ENCODE data around the gene ALK.

ALK gene

DNA sequence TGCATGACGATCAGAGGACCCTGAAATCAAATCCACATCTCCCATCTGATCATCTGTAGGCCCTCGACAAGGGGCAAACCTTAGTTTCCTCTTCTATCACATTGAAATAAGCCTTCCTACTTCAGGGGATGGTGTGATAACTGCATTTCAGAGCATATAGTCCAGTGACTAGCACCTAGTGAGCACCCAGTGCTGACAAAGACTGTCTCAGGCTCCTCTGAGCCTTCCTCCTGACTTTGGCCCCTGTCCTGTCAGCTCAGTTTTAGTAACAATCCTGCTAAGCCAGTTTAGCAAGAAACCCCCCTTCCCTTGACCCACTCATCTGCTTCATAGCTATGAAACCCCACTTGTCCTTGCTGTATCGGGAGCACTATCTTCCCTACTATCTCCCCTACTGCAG, 304.0 kb downstream of the ALK start:
- Histone ChIP-seq H3K36me3 (ENCODE audit: control insufficient read depth in 1 of 2, insufficient read depth in 2 of 2, low read length in 2 of 2) (no peaks in the 10 kb centered on the region), H3K4me3 (ENCODE audit: low read depth in 1 of 2, low read length in 2 of 2) (no peak overlapping the region), H3K4me1 (ENCODE audit: control insufficient read depth in 1 of 2, insufficient read depth in 2 of 2, low read length in 2 of 2) (no peaks in the 10 kb centered on the region), H3K9me3 (ENCODE audit: control insufficient read depth in 1 of 2, low read length in 2 of 2) (no peaks in the 10 kb centered on the region), H3K27me3 (ENCODE audit: low read depth, low read length) (no peaks in the 10 kb centered on the region), H3K27ac (ENCODE audit: low read length) (no peak overlapping the region)

DNA sequence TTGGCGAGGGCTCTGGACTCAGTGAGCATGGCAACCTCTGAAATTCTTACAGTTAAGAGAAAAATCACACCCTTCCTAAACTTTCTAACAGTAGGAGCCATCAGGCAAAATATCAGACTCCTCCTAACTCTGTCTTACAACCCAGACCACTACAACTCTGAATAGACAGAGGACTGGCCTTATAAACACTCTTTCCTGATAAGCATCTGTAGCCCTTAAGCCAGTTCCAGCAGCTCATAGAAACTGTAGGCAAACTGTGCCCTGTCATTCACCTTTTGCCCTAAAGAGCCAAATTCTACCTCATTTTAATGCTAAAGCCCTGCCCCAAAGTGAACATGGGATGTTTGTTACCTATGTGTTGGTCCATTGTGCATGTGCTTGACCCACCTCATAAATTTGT, 304.8 kb downstream of the ALK start:
- Histone ChIP-seq H3K4me3 (ENCODE audit: low read depth in 1 of 2, low read length in 2 of 2) (no peak overlapping the region), H3K9me3 (ENCODE audit: control insufficient read depth in 1 of 2, low read length in 2 of 2) (no peaks in the 10 kb centered on the region), H3K27ac (ENCODE audit: low read length) (no peak overlapping the region), H3K36me3 (ENCODE audit: control insufficient read depth in 1 of 2, insufficient read depth in 2 of 2, low read length in 2 of 2) (no peaks in the 10 kb centered on the region), H3K27me3 (ENCODE audit: low read depth, low read length) (no peaks in the 10 kb centered on the region), H3K4me1 (ENCODE audit: control insufficient read depth in 1 of 2, insufficient read depth in 2 of 2, low read length in 2 of 2) (no peaks in the 10 kb centered on the region)

DNA sequence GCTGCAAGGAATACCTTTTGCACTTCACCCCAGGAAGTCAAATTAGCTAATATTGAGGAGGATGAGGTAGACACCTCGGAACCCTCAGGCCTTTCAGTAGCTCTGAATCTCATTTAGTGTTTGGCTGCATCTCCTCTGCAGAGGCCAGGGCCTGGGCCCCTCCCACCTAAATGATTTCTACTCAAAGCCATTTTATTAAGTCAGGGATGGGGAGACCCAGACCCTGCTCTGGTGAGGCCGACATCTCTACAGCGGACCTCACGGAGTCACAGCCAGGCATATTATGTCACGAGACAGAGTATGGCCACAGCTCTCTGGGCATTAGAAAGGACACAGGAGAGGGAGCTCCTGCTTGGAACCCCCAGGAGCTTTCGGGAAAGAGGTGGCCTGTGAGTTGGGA, 305.5 kb downstream of the ALK start:
- H3K9me3 ChIP-seq (ENCODE audit: control insufficient read depth in 1 of 2, low read length in 2 of 2), result no peaks in the 10 kb centered on the region
- no peak overlapping the region for H3K4me3 ChIP-seq (ENCODE audit: low read depth in 1 of 2, low read length in 2 of 2)
- no peaks in the 10 kb centered on the region for H3K4me1 ChIP-seq (ENCODE audit: control insufficient read depth in 1 of 2, insufficient read depth in 2 of 2, low read length in 2 of 2)
- no peaks in the 10 kb centered on the region for H3K36me3 ChIP-seq (ENCODE audit: control insufficient read depth in 1 of 2, insufficient read depth in 2 of 2, low read length in 2 of 2)
- H3K27me3 ChIP-seq (ENCODE audit: low read depth, low read length), result no peaks in the 10 kb centered on the region
- no peak overlapping the region for H3K27ac ChIP-seq (ENCODE audit: low read length)

DNA sequence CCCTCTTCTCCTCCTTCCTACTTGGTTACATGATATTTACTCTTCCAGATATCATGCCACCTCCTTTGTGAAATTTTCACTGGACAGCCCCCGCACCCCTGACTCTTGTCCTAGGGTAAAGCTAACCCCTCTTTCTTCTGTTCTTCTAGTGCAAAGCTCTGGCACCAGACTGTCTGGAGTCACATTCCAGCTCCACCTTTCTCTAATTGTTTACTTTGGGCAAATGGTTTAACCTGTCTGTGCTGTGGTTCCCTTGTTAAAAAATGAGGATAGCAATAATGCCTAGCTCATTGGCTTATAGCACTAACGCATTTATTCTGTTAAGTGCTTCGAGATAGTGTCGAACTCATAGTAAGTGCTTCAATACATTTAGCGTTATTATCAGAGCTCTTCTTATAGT, 306.2 kb downstream of the ALK start:
- Histone ChIP-seq H3K9me3 (ENCODE audit: control insufficient read depth in 1 of 2, low read length in 2 of 2) (no peaks in the 10 kb centered on the region), H3K27me3 (ENCODE audit: low read depth, low read length) (no peaks in the 10 kb centered on the region), H3K4me1 (ENCODE audit: control insufficient read depth in 1 of 2, insufficient read depth in 2 of 2, low read length in 2 of 2) (no peaks in the 10 kb centered on the region)

DNA sequence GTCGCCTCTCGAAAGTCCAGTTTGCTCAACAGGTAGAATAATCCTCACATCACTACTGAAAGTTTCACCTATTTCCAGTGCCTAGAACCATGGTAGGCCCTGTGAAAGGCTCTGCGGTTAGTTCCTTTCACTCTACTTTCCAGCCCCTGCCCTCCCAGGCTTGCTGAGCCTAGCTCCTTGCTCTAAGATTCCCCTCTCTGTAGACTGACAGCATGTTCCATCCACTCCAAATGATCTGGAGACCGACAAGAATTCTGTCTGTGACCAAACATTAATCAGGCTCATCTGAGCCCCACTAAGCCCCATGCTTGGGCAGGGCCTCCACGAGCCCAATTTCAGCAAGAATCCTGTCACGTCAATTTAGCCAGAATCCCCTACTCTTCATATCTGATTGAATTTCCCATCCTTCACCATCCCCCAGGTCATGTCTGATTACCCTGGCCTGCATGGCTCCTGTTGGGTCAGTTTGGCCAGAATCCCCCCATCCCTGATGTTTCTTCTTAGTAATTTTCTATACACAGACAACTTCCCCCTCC, 307.0 kb downstream of the ALK start:
- H3K36me3 ChIP-seq (ENCODE audit: control insufficient read depth in 1 of 2, insufficient read depth in 2 of 2, low read length in 2 of 2), result no peaks in the 10 kb centered on the region

More for the DNA sequence above, 306.2 kb downstream of the ALK start:
- Histone ChIP-seq H3K4me3 (ENCODE audit: low read depth in 1 of 2, low read length in 2 of 2) (no peak overlapping the region), H3K36me3 (ENCODE audit: control insufficient read depth in 1 of 2, insufficient read depth in 2 of 2, low read length in 2 of 2) (no peaks in the 10 kb centered on the region), H3K27ac (ENCODE audit: low read length) (no peak overlapping the region)

DNA sequence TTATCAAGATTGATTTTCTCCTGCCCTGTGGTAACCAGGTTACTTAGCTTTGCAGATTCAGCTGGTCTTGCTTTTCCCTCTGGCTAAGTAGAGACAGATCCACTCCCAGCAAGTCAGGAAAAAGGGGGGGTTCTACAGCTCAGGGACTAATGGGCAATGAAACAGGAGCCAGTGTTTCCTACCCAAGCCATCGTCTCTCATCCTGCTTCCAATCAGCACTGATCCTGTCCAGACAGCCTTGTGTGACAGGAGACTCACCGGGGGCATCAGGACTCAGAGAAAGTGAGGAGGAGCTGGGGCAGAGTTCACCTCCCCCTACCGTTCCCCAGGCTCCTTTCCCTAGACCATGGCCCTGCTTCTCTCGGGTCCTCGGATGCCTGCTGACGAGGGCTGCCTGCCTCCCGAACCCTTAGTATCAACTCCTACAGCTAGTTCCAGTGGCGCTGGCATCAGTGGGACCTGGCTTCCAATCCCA, 307.6 kb downstream of the ALK start:
- no peak overlapping the region for H3K4me3 ChIP-seq (ENCODE audit: low read depth in 1 of 2, low read length in 2 of 2)

More for the DNA sequence above, 307.0 kb downstream of the ALK start:
- Histone ChIP-seq H3K4me1 (ENCODE audit: control insufficient read depth in 1 of 2, insufficient read depth in 2 of 2, low read length in 2 of 2) (no peaks in the 10 kb centered on the region), H3K27me3 (ENCODE audit: low read depth, low read length) (no peaks in the 10 kb centered on the region), H3K9me3 (ENCODE audit: control insufficient read depth in 1 of 2, low read length in 2 of 2) (no peaks in the 10 kb centered on the region), H3K4me3 (ENCODE audit: low read depth in 1 of 2, low read length in 2 of 2) (no peak overlapping the region), H3K27ac (ENCODE audit: low read length) (no peak overlapping the region)

DNA sequence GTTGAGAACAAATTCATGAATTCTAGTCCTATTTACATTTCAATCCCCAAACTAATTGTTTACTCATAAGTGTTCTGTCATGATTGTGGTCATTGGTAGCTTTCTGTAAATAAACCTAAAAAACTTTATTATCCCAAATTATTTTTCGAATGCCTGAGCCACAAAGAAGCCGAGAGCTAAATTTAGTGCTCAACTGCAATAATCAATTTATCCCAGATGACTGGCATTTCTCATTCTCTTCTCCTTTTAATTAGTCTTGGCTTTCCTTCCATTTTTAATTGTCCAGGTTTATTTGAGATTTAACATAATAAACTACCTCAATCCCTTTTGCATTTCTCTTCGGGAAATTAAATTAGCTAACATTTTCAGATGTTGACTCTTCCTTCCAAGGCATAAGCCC, 308.3 kb downstream of the ALK start:
- no peak overlapping the region for H3K4me3 ChIP-seq (ENCODE audit: low read depth in 1 of 2, low read length in 2 of 2)
- H3K4me1 ChIP-seq (ENCODE audit: control insufficient read depth in 1 of 2, insufficient read depth in 2 of 2, low read length in 2 of 2), result no peaks in the 10 kb centered on the region
- no peak overlapping the region for H3K27ac ChIP-seq (ENCODE audit: low read length)
- H3K36me3 ChIP-seq (ENCODE audit: control insufficient read depth in 1 of 2, insufficient read depth in 2 of 2, low read length in 2 of 2), result no peaks in the 10 kb centered on the region
- H3K27me3 ChIP-seq (ENCODE audit: low read depth, low read length), result no peaks in the 10 kb centered on the region
- no peaks in the 10 kb centered on the region for H3K9me3 ChIP-seq (ENCODE audit: control insufficient read depth in 1 of 2, low read length in 2 of 2)

More for the DNA sequence above, 307.6 kb downstream of the ALK start:
- no peak overlapping the region for H3K27ac ChIP-seq (ENCODE audit: low read length)
- H3K9me3 ChIP-seq (ENCODE audit: control insufficient read depth in 1 of 2, low read length in 2 of 2), result no peaks in the 10 kb centered on the region
- H3K4me1 ChIP-seq (ENCODE audit: control insufficient read depth in 1 of 2, insufficient read depth in 2 of 2, low read length in 2 of 2), result no peaks in the 10 kb centered on the region
- H3K27me3 ChIP-seq (ENCODE audit: low read depth, low read length), result no peaks in the 10 kb centered on the region
- no peaks in the 10 kb centered on the region for H3K36me3 ChIP-seq (ENCODE audit: control insufficient read depth in 1 of 2, insufficient read depth in 2 of 2, low read length in 2 of 2)

DNA sequence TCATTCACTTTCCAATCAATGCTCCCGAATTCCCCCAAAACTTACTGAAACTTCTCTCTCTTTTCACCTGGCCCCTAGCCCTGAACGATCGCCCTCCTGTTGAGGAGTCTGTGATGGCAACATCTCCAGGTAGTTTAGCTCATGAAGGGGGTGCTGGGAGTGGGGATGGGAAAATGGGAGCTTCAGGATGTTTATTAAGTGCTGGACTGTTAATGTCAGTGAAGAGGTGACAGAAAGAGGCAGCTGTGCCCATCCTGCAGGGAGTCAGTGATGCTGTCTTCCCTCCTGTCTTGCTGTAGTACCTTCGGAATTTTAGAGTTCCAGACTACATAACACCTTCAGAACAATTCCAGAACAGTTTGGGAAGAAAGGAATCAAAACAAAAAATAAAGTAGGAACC, 308.8 kb downstream of the ALK start:
- H3K9me3 ChIP-seq (ENCODE audit: control insufficient read depth in 1 of 2, low read length in 2 of 2), result no peaks in the 10 kb centered on the region
- H3K27me3 ChIP-seq (ENCODE audit: low read depth, low read length), result no peaks in the 10 kb centered on the region
- no peak overlapping the region for H3K27ac ChIP-seq (ENCODE audit: low read length)
- no peak overlapping the region for H3K4me3 ChIP-seq (ENCODE audit: low read depth in 1 of 2, low read length in 2 of 2)
- H3K4me1 ChIP-seq (ENCODE audit: control insufficient read depth in 1 of 2, insufficient read depth in 2 of 2, low read length in 2 of 2), result no peaks in the 10 kb centered on the region
- H3K36me3 ChIP-seq (ENCODE audit: control insufficient read depth in 1 of 2, insufficient read depth in 2 of 2, low read length in 2 of 2), result no peaks in the 10 kb centered on the region

DNA sequence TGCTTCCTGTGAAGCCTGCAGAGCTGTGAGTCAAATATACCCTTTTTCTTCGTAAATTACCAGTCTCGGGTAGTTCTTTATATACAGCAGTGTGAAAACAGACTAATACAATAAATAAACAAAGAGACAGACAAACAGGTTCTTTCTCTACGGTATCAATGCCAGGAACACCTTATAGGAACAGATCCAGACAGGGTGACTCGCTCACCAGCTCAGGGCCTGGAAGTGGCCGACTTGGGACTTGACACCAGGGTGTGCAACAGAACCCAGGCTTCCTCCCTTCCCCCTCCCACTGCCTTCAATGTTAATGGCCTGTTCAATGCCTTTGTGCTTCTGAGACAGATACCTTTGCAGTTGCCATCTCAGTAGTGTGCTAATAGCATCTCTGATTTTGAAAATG, 309.5 kb downstream of the ALK start:
- Histone ChIP-seq H3K36me3 (ENCODE audit: control insufficient read depth in 1 of 2, insufficient read depth in 2 of 2, low read length in 2 of 2) (no peaks in the 10 kb centered on the region), H3K27ac (ENCODE audit: low read length) (no peak overlapping the region), H3K27me3 (ENCODE audit: low read depth, low read length) (no peaks in the 10 kb centered on the region), H3K9me3 (ENCODE audit: control insufficient read depth in 1 of 2, low read length in 2 of 2) (no peaks in the 10 kb centered on the region), H3K4me3 (ENCODE audit: low read depth in 1 of 2, low read length in 2 of 2) (no peak overlapping the region), H3K4me1 (ENCODE audit: control insufficient read depth in 1 of 2, insufficient read depth in 2 of 2, low read length in 2 of 2) (no peaks in the 10 kb centered on the region)

DNA sequence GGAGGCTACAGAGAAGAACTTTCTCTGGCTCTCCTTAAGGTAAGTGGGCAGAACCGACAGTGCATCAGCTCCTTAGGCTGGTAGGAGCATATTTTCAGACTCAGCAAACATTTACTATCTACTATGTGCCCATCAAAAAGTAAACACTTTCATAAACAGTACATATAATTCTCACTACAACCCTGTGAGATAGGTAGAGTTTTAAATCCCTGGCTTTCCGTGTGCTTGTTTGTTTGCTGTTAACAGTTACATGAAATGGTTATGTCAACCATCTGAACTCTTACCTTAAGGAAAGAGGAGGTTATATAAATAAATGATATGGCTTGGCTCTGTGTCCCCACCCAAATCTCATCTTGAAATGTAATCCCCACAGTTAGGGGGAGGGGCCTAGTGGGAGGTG, 310.1 kb downstream of the ALK start:
- Histone ChIP-seq H3K27ac (ENCODE audit: low read length) (no peak overlapping the region), H3K4me3 (ENCODE audit: low read depth in 1 of 2, low read length in 2 of 2) (no peak overlapping the region), H3K4me1 (ENCODE audit: control insufficient read depth in 1 of 2, insufficient read depth in 2 of 2, low read length in 2 of 2) (no peaks in the 10 kb centered on the region), H3K36me3 (ENCODE audit: control insufficient read depth in 1 of 2, insufficient read depth in 2 of 2, low read length in 2 of 2) (no peaks in the 10 kb centered on the region), H3K9me3 (ENCODE audit: control insufficient read depth in 1 of 2, low read length in 2 of 2) (no peaks in the 10 kb centered on the region), H3K27me3 (ENCODE audit: low read depth, low read length) (no peaks in the 10 kb centered on the region)

DNA sequence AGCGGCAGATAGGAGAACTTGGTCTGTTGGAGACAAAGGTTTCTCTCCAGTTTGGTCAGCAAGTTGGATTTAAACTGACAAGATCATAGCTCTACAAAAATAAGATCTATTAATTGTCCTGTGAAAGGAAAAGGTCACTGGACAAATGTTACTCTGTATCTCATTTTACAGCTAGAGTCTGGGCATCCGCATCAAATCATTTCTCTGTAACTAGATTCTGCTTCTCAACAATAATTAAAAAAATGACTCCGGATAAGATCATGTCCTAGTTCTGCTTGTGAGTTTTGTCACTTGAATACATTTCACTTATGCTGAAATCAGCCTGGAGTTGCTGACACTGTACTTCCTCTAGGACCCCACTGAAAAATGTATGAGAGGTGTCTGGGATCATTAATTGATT, 310.8 kb downstream of the ALK start:
- Histone ChIP-seq H3K4me1 (ENCODE audit: control insufficient read depth in 1 of 2, insufficient read depth in 2 of 2, low read length in 2 of 2) (no peaks in the 10 kb centered on the region), H3K36me3 (ENCODE audit: control insufficient read depth in 1 of 2, insufficient read depth in 2 of 2, low read length in 2 of 2) (no peaks in the 10 kb centered on the region), H3K27me3 (ENCODE audit: low read depth, low read length) (no peaks in the 10 kb centered on the region), H3K27ac (ENCODE audit: low read length) (no peak overlapping the region), H3K4me3 (ENCODE audit: low read depth in 1 of 2, low read length in 2 of 2) (no peak overlapping the region), H3K9me3 (ENCODE audit: control insufficient read depth in 1 of 2, low read length in 2 of 2) (no peaks in the 10 kb centered on the region)

DNA sequence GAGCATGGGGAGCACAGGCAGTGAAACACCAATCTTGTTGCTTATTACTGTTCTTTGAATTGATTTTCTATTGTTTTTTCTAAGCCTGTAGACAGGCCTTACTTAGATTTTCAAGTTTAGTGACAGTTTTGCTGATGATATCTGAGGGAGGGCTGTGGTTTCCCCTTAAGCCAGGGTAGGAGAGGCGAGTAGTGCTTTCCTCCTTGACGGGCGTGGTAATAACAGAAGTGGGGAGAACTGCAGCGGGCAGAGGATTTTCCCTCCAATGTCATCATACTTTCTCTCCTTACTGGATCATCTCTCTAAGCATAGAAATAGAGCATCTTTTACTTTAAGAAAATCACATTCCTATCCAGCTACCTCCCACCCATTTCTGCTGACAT, 314.4 kb downstream of the ALK start:
- no peak overlapping the region for H3K27ac ChIP-seq (ENCODE audit: low read length)
- no peaks in the 10 kb centered on the region for H3K9me3 ChIP-seq (ENCODE audit: control insufficient read depth in 1 of 2, low read length in 2 of 2)
- H3K4me1 ChIP-seq (ENCODE audit: control insufficient read depth in 1 of 2, insufficient read depth in 2 of 2, low read length in 2 of 2), result no peaks in the 10 kb centered on the region
- no peaks in the 10 kb centered on the region for H3K36me3 ChIP-seq (ENCODE audit: control insufficient read depth in 1 of 2, insufficient read depth in 2 of 2, low read length in 2 of 2)
- H3K27me3 ChIP-seq (ENCODE audit: low read depth, low read length), result no peaks in the 10 kb centered on the region
- no peak overlapping the region for H3K4me3 ChIP-seq (ENCODE audit: low read depth in 1 of 2, low read length in 2 of 2)
